Stromal cell of bone marrow (primary cell): ENCODE data around the gene CTNNBL1.

Source experiments
- DNase-seq: peaks from one replicate; pipeline ENCODE4 v3.0.0-alpha.2; 2012; ENCODE audit warnings: low read depth

Gene CTNNBL1

GRCh38 chr20:37878835-37879599, 185.2 kb downstream of the CTNNBL1 start:
- no peak for DNase-seq

- DNase-seq: no peak
These were observed 186.0 kb downstream of the CTNNBL1 start for GRCh38 chr20:37879843-37880242.

- DNase-seq: no peak
These were observed 187.1 kb downstream of the CTNNBL1 start for GRCh38 chr20:37880726-37881591.

- DNase-seq: no peak
These were observed 187.9 kb downstream of the CTNNBL1 start for GRCh38 chr20:37881601-37882343.

- no peak for DNase-seq
These were observed 189.3 kb downstream of the CTNNBL1 start for GRCh38 chr20:37882961-37883712.

- no peak for DNase-seq
These were observed 191.2 kb downstream of the CTNNBL1 start for GRCh38 chr20:37885042-37885441.

GRCh38 chr20:37885593-37886503, 192.0 kb downstream of the CTNNBL1 start:
- no peak for DNase-seq

- DNase-seq: no peak
These were observed 193.0 kb downstream of the CTNNBL1 start for GRCh38 chr20:37886851-37887297.

- no peak for DNase-seq
These were observed 194.8 kb downstream of the CTNNBL1 start for GRCh38 chr20:37888641-37889040.

GRCh38 chr20:37890108-37890507, 196.3 kb downstream of the CTNNBL1 start:
- DNase-seq: no peak

- DNase-seq: no peak
These were observed 196.8 kb downstream of the CTNNBL1 start for GRCh38 chr20:37890643-37891042.

GRCh38 chr20:37892001-37892400, 198.2 kb downstream of the CTNNBL1 start:
- DNase-seq: no peak

GRCh38 chr20:37893566-37894241, 199.9 kb downstream of the CTNNBL1 start:
- DNase-seq: no peak

GRCh38 chr20:37894454-37894853, 200.6 kb downstream of the CTNNBL1 start:
- DNase-seq: no peak

GRCh38 chr20:37895166-37895565, 201.3 kb downstream of the CTNNBL1 start:
- DNase-seq: no peak

GRCh38 chr20:37896932-37897548, 203.2 kb downstream of the CTNNBL1 start:
- DNase-seq: no peak

- no peak for DNase-seq
These were observed 204.6 kb downstream of the CTNNBL1 start for GRCh38 chr20:37898233-37899104.
